OCI-LY3 (cell line): Measurements from ENCODE around the gene ITGA2.
"Not testable (repeated sequence)": the region's sequence is repeated elsewhere in the genome, so short reads cannot be mapped to it uniquely, and the experiment has no call there.

Experiments
- H2AFZ ChIP-seq: fragments of 200-600, 300-600 bp; shearing (Covaris generic); 2 replicates; pipeline ENCODE4 v1.6.0; 2014; ENCODE audit warnings: antibody characterized with exemption, low read depth, low read length
- H3K27ac ChIP-seq: fragments of 200-600, 300-600 bp; sonication (generic); 2 replicates; pipeline ENCODE4 v1.5.1; 2014; ENCODE audit warnings: mild to moderate bottlenecking, low read length, moderate library complexity, mixed read lengths
- H3K27me3 ChIP-seq: fragments of 200-600, 300-600 bp; sonication (generic); 2 replicates; pipeline ENCODE4 v1.6.1; 2014; ENCODE audit warnings: low read depth, low read length, mixed read lengths
- H3K36me3 ChIP-seq: fragments of 200-600, 300-600 bp; sonication (generic); replicated peaks from 2 replicates; pipeline ENCODE3; 2014; ENCODE audit warnings: low read depth, low read length, mixed read lengths
- H3K4me1 ChIP-seq: fragments of 300-600, 200-600 bp; sonication (generic); 2 replicates; pipeline ENCODE4 v1.6.1; 2014; ENCODE audit warnings: low read length, mixed read lengths
- H3K4me2 ChIP-seq: fragments of 200-600, 300-600 bp; sonication (generic); 2 replicates; pipeline ENCODE4 v1.6.1; 2014; ENCODE audit warnings: low read length, mixed read lengths
- H3K4me3 ChIP-seq: fragments of 300-600, 200-600 bp; sonication (generic); 2 replicates; pipeline ENCODE4 v1.5.1; 2014; ENCODE audit warnings: antibody characterized with exemption, mild to moderate bottlenecking, low read length, moderate library complexity
- H3K79me2 ChIP-seq: fragments of 300-600, 200-600 bp; shearing (Covaris generic); 2 replicates; pipeline ENCODE4 v1.6.1; 2014; ENCODE audit warnings: mild to moderate bottlenecking, low read length, mixed read lengths
- H3K9ac ChIP-seq: fragments of 300-600, 200-600 bp; shearing (Covaris generic); 2 replicates; pipeline ENCODE4 v1.6.0; 2014; ENCODE audit warnings: mild to moderate bottlenecking, low read length, moderate library complexity
- H3K9me3 ChIP-seq: fragments of 200-600, 300-600 bp; shearing (Covaris generic); 2 replicates; pipeline ENCODE4 v1.6.1; 2014; ENCODE audit warnings: low read length, mixed read lengths; ENCODE audit not compliant: insufficient read depth
- H4K20me1 ChIP-seq: fragments of 200-600, 300-600 bp; sonication (generic); 2 replicates; pipeline ENCODE4 v1.6.1; 2016; ENCODE audit warnings: low read length, mixed read lengths; ENCODE audit not compliant: insufficient read depth
- EZH2phosphoT487 ChIP-seq: fragments of 200-600 bp; shearing (Covaris generic); IDR thresholded peaks from 2 replicates; pipeline ENCODE4 v1.6.1; 2018; ENCODE audit warnings: antibody characterized with exemption, mixed run types, low read depth
- TF ChIP-seq, protein P1 (sequence below): fragments of 200-600, 300-600 bp; sonication (generic); IDR thresholded peaks from 2 replicates; pipeline ENCODE4 v1.5.1; 2014; ENCODE audit warnings: antibody characterized with exemption, low read length, low read depth

The ITGA2 gene

GRCh38 chr5:53111139-53111538 is 122.0 kb downstream of the ITGA2 start:
- Histone ChIP-seq H4K20me1 (no peaks in the 10 kb centered on the region), H2AFZ (no peak overlapping the region), H3K27ac (no peak overlapping the region), H3K4me3 (no peak overlapping the region), H3K27me3 (no peaks in the 10 kb centered on the region), H3K9ac (no peak overlapping the region), H3K36me3 (peaks cover 5% of the 10 kb centered on the region), H3K9me3 (no peaks in the 10 kb centered on the region), H3K4me2 (no peak overlapping the region), H3K79me2 (peaks cover 12% of the 10 kb centered on the region), H3K4me1 (peaks cover 10% of the 10 kb centered on the region; the same call in 1 of the 2 replicates)
- TF ChIP-seq EZH2phosphoT487: no peak
- TF ChIP-seq, protein P1, sequence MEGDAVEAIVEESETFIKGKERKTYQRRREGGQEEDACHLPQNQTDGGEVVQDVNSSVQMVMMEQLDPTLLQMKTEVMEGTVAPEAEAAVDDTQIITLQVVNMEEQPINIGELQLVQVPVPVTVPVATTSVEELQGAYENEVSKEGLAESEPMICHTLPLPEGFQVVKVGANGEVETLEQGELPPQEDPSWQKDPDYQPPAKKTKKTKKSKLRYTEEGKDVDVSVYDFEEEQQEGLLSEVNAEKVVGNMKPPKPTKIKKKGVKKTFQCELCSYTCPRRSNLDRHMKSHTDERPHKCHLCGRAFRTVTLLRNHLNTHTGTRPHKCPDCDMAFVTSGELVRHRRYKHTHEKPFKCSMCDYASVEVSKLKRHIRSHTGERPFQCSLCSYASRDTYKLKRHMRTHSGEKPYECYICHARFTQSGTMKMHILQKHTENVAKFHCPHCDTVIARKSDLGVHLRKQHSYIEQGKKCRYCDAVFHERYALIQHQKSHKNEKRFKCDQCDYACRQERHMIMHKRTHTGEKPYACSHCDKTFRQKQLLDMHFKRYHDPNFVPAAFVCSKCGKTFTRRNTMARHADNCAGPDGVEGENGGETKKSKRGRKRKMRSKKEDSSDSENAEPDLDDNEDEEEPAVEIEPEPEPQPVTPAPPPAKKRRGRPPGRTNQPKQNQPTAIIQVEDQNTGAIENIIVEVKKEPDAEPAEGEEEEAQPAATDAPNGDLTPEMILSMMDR: no peak

DNA sequence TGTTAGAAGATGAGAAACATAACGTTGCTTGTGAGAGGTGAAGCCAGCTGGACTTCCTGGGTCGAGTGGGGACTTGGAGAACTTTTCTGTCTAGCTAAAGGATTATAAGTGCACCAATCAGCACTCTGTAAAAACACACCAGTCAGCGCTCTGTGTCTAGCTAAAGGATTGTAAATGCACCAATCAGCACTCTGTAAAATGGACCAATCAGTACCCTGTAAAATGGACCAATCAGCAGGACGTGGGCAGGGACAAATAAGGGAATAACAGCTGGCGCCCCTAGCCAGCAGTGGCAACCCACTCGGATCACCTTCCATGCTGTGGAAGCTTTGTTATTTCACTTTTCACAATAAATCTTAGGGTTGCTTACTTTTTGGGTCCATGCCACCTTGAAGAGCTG is 123.2 kb downstream of the ITGA2 start:
- H3K27ac ChIP-seq, H4K20me1 ChIP-seq, H3K9ac ChIP-seq, H3K36me3 ChIP-seq, H3K9me3 ChIP-seq, H3K4me2 ChIP-seq, H3K27me3 ChIP-seq, H2AFZ ChIP-seq, H3K4me1 ChIP-seq, H3K4me3 ChIP-seq: not testable (repeated sequence)
- H3K79me2 ChIP-seq: peaks cover 12% of the 10 kb centered on the region

DNA sequence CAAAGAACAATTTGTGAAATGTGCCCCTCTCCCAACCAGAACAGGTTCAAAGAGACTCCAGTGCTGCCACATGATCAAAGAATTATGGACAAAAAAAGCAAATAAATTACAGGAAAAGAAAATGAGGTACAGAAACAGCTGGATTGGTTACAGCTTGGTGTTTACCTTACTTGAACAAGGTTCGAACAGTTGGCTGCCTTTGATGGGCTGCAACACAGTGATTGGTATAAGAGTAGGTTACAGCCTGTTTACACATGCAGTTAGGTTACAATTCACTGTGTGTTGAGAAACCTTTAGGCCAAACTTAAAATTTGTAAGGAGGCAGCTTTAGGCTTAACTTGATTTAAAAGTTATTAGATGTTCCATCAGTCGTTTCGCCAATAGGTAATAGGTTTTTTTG is 123.8 kb downstream of the ITGA2 start:
- no peak overlapping the region for H2AFZ ChIP-seq
- H3K4me3 ChIP-seq: no peak overlapping the region
- H3K79me2 ChIP-seq: peaks cover 12% of the 10 kb centered on the region
- no peaks in the 10 kb centered on the region for H3K27me3 ChIP-seq
- H3K4me2 ChIP-seq: no peak overlapping the region
- H4K20me1 ChIP-seq: no peaks in the 10 kb centered on the region
- no peaks in the 10 kb centered on the region for H3K36me3 ChIP-seq
- no peak overlapping the region for H3K9ac ChIP-seq
- H3K27ac ChIP-seq: no peak overlapping the region
- TF ChIP-seq, protein P1: no peak
- TF ChIP-seq EZH2phosphoT487: no peak
- peaks cover 10% of the 10 kb centered on the region; the same call in 1 of the 2 replicates for H3K4me1 ChIP-seq
- no peaks in the 10 kb centered on the region for H3K9me3 ChIP-seq

DNA sequence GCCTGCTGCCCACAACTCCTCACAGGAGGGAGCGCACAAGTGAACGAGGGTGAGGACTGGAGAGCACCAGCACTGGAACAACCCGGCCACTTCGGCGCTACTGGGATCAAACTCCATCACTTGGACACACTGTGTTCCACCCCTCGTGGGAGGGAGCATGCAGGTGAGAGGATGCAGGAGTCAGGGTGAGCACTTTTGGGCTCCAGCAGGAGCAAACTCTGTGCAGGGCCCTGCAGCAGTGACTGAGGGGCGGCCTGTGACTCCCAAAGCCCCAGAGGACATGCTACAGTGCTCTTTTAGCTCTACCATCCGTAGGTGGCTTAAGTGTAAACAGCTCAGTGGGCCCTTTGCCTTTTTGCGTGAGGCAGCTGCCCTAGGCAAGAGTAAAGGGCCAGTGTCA is 124.8 kb downstream of the ITGA2 start:
- Histone ChIP-seq H3K79me2 (peaks cover 12% of the 10 kb centered on the region), H3K27ac (no peak overlapping the region), H3K27me3 (no peaks in the 10 kb centered on the region), H4K20me1 (no peaks in the 10 kb centered on the region), H3K4me3 (no peak overlapping the region), H3K9ac (no peak overlapping the region), H3K36me3 (no peaks in the 10 kb centered on the region), H3K4me2 (no peak overlapping the region), H3K4me1 (peaks cover 5% of the 10 kb centered on the region; the same call in 1 of the 2 replicates), H3K9me3 (no peaks in the 10 kb centered on the region), H2AFZ (no peak overlapping the region)
- TF ChIP-seq EZH2phosphoT487: no peak
- TF ChIP-seq, protein P1: no peak

DNA sequence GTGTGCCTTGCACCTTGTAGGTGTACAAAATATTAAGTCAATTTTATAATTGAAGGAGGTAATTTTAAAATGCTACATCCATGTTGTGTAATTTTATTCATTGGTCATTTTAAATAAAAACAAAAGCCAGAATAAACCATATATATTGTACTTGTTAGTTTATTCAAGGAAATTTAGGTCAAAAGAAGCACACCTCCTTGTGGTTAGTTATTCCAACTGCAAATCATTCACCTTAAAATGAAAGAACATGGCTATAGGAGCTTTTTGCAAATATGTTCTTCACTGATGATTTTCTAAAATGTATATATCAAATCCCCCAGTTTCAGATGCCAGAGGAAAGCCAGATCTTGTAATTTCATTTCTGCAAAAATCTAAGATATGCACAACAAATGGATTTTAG is 125.8 kb downstream of the ITGA2 start:
- H3K9me3 ChIP-seq: no peaks in the 10 kb centered on the region
- peaks cover 8% of the 10 kb centered on the region for H3K79me2 ChIP-seq
- H3K4me2 ChIP-seq: no peak overlapping the region
- no peak overlapping the region for H3K9ac ChIP-seq
- no peaks in the 10 kb centered on the region for H3K27me3 ChIP-seq
- no peak overlapping the region for H3K27ac ChIP-seq
- H3K36me3 ChIP-seq: no peaks in the 10 kb centered on the region
- peaks cover 5% of the 10 kb centered on the region; the same call in 1 of the 2 replicates for H3K4me1 ChIP-seq
- no peaks in the 10 kb centered on the region for H4K20me1 ChIP-seq
- no peak for TF ChIP-seq EZH2phosphoT487
- TF ChIP-seq, protein P1: peak; percentile 24
- no peak overlapping the region for H2AFZ ChIP-seq
- H3K4me3 ChIP-seq: no peak overlapping the region
